ENCODE data around the gene PRPF6.

DNA sequence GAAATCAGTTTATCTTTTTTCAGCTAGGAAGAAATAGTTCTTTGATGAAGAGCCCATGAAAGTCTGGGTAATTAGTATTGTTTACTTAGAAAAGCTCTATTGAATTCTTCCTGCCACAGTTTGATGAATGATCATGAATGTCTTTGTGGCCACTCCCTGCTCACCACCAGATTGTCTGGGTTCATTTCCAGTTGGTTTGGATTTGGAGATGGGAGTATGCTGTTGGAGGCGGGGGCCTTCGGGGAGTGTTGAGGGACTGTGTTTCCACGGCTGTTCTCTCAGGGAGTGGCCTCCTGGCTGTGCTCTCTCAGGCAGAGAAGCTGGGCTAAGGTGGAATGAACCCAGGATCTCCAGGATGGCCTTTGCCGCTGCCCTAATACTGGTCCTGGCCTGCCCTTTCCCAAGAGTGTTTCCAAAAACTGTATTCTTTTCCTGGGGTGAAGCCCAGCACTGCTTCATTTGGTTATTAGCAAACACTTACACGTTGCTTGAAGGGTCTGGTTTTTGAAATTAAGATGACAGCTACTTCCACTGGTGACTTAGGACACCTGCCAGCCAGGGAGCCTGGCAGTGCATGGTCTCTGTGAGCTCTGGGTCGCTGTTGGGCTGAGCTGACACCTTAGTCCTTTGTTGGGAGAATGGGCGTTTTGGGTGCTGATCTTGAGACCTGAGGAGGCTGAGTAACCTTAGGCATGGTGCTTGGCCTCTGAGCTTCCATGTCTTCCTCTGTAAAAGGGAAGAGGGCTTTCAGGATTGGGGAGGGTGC lies 23.2 kb downstream of the PRPF6 start:
- TF ChIP-seq CTCF (IDR thresholded peaks at IDR 0.05) (no peak), EP300 (IDR thresholded peaks at IDR 0.05) (no peak), POLR2A (IDR thresholded peaks at IDR 0.05) (no peak), POLR2AphosphoS5 (IDR thresholded peaks at IDR 0.05) (no peak)

All from suprapubic skin (tissue), 4 donors.